Mesenteric fat pad (tissue), 1 donor: ENCODE measurements around the gene MST1R. TPM values are rescaled to one million over a fixed set of nuclear protein-coding genes. Genes with fewer than 3 reads are reported as not detected.

Experiments used
- DNase-seq: peaks from one replicate; pipeline ENCODE4 v3.0.0-alpha.2; 2020; ENCODE audit warnings: low spot score
- total RNA-seq: library from RNA; stranded (reverse); fragmentation: NEBNext Ultra II Directional; extraction: Animal tissue kit (Norgen Biotek cat#: 25700); gene quantifications from one replicate; pipeline ENCODE4 v1.2.1, GENCODE V29; 2021
- donor health status: DM: yes; HTN: yes; CAD: no.

The MST1R gene
- total RNA-seq, 1 donor from 2014 or later: 1.8 TPM

DNA sequence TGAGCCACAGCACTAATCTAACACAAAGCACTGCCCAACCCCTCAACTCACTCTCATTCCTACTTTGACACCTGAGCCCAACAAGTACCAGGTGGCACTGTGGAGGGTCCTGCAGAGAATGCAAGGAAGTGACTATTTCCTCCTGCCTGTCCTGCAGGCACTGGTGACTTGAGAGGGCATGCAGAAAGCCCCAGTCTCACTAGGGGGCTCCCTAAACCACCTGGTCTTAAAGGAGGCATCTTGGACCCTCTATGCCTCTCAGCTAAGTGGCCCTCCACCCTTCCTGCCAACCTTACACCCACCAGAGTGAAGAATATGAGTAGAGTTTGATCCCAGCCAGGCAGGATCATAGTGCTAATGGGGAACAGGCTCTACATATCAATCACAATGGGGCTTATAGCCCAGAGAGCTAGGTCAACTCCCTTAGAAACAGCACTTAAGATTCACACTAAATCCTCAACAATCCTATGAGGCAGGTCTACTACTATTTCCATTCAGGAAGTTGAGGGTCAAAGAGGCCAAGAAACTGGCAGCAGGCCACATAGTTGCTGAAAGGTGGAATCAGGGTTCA, 62.5 kb downstream of the MST1R start:
- DNase-seq: no peak

GRCh38 chr3:49840388-49840787, 63.3 kb downstream of the MST1R start:
- no peak for DNase-seq

GRCh38 chr3:49839193-49839809, 64.4 kb downstream of the MST1R start:
- no peak for DNase-seq

Other genes starting within 250 kb of the MST1R start
- 51.1 TPM for gene APEH, start 229.5 kb downstream of the MST1R start, total RNA-seq
- 5.7 TPM for gene MST1, start 214.4 kb downstream of the MST1R start, total RNA-seq
- gene RNF123, start 214.3 kb downstream of the MST1R start, total RNA-seq: 42.1 TPM
- not detected for gene AMIGO3, start 184.2 kb downstream of the MST1R start, total RNA-seq
- gene GMPPB, start 179.9 kb downstream of the MST1R start, total RNA-seq: 45.4 TPM
- gene IP6K1, start 117.3 kb downstream of the MST1R start, total RNA-seq: 35.4 TPM
- not detected for gene CDHR4, start 104.0 kb downstream of the MST1R start, total RNA-seq
- gene INKA1, start 100.6 kb downstream of the MST1R start, total RNA-seq: 3.2 TPM
- gene UBA7, start 89.9 kb downstream of the MST1R start, total RNA-seq: 38.2 TPM
- 1.1 TPM for gene TRAIP, start 47.3 kb downstream of the MST1R start, total RNA-seq
- gene CAMKV, start 34.0 kb downstream of the MST1R start, total RNA-seq: not detected
- 9.8 TPM for gene MON1A, start 25.9 kb upstream of the MST1R start, total RNA-seq
- gene RBM6, start 36.3 kb upstream of the MST1R start, total RNA-seq: 79.6 TPM
- gene RBM5, start 185.0 kb upstream of the MST1R start, total RNA-seq: 132 TPM